ENCODE results near the gene CBFA2T3. TPM values are rescaled to one million over a fixed set of nuclear protein-coding genes. Genes with fewer than 3 reads are reported as not detected.
A peak's percentile ranks its signal among the peaks of the same experiment; 100 is the strongest.

The CBFA2T3 gene
- total and polyA plus RNA-seq, 2 of the 13 experiments (the other 11 are each of a cell fraction or from before 2014, with no cell fraction given), result 0.05 TPM; not detected in 1

GRCh38 chr16:88856828-88857727, 119.9 kb downstream of the CBFA2T3 start, which contains the start of the genes GALNS and TRAPPC2L (continued):
- TF ChIP-seq CEBPZ (IDR thresholded peaks at IDR 0.05; ENCODE audit: low read length), result no peak
- 0 out of 2 replicates have a peak, but pooled peaks have one; percentile 35 for TF ChIP-seq ARID5B (CRISPR knock-in tag; IDR thresholded peaks at IDR 0.05)
- TF ChIP-seq ASH2L (IDR thresholded peaks at IDR 0.05; ENCODE audit: insufficient read length, low read depth, low read length), result peak; percentile 43
- TF ChIP-seq CAMTA2 (CRISPR knock-in tag; IDR thresholded peaks at IDR 0.05; ENCODE audit: borderline replicate concordance), result no peak; the same call in 1 of the 2 replicates
- TF ChIP-seq ZNF605 (CRISPR knock-in tag; IDR thresholded peaks at IDR 0.05), result peak; percentile 96
- TF ChIP-seq RFXAP (CRISPR knock-in tag; IDR thresholded peaks at IDR 0.05; ENCODE audit: borderline replicate concordance), result peak; percentile 84; the same call in 1 of the 2 replicates
- peak; percentile 74 for TF ChIP-seq ZFY (CRISPR knock-in tag; IDR thresholded peaks at IDR 0.05)
- peak; percentile 85; the same call in 1 of the 2 replicates for TF ChIP-seq MEIS2 (CRISPR knock-in tag; IDR thresholded peaks at IDR 0.05)
- TF ChIP-seq RERE (CRISPR knock-in tag; IDR thresholded peaks at IDR 0.05; ENCODE audit: low read depth), result no peak
- TF ChIP-seq ZNF777 (CRISPR knock-in tag; IDR thresholded peaks at IDR 0.05), result peak; percentile 88; the same call in 1 of the 2 replicates
- peak; percentile 91 for TF ChIP-seq MNT (IDR thresholded peaks at IDR 0.05)

Measured in HepG2 (cell line).